Esophagus squamous epithelium (tissue), 4 donors: ENCODE measurements around the gene PDE10A.

Experiments
- POLR2A ChIP-seq, 4 donors: fragments of 450-650 bp; IDR thresholded peaks; one replicate each; pipeline ENCODE4 v1.6.1; 2017; ENCODE audit warnings: antibody characterized with exemption in 4 of 4, mild to moderate bottlenecking in 4 of 4, moderate library complexity in 3 of 4
- TF ChIP-seq, protein P1 (sequence below), 6 experiments: fragments of 450-650 bp in 4 of 6; fragments of 200-600 bp in 2 of 6; sonication (generic) in 2 of 6; IDR thresholded peaks; one replicate each; pipeline ENCODE4 v1.5.1; 2016 to 2019; ENCODE audit warnings: antibody characterized with exemption in 6 of 6, mild to moderate bottlenecking in 4 of 6, moderate library complexity in 4 of 6

DNA sequence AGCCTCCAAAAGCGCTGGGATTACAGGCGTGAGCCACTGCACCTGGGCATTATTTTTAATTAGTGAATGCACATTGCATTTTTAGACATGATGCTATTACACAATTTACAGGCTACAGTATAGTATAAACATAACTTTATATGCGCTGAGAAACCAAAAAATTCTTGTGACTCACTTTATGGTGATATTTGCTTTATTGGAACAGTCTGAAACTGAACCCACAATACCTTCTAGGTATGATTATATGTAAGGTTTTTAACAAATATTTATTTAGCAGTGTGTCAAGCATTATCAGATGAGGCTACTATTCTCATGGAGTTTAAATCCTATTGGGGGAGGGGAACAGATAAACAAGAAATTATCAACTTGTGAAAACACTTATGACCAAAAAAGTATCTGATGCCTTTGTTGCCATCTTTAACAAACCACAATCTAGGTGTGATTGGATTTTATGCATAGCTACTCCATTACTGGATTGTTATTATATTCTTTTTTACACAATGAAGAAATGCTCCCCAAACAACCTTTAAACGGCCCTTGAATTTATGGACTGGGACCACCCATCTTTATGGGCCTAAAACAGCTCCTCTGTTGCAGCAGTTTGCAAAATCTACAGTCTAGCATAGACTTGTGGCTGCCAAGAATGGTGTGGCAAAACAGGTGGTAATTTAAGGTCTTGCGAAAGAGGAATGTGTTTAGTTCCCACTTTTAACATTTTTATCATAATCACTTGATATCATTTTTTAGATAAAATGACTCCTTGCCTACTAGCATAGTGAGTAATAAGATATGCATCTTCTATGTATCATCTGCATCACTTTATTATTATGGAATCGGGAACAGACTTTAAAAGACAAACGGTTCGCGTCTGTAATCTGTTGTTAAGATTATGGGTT, 194.5 kb downstream of the PDE10A start:
- TF ChIP-seq, protein P1, sequence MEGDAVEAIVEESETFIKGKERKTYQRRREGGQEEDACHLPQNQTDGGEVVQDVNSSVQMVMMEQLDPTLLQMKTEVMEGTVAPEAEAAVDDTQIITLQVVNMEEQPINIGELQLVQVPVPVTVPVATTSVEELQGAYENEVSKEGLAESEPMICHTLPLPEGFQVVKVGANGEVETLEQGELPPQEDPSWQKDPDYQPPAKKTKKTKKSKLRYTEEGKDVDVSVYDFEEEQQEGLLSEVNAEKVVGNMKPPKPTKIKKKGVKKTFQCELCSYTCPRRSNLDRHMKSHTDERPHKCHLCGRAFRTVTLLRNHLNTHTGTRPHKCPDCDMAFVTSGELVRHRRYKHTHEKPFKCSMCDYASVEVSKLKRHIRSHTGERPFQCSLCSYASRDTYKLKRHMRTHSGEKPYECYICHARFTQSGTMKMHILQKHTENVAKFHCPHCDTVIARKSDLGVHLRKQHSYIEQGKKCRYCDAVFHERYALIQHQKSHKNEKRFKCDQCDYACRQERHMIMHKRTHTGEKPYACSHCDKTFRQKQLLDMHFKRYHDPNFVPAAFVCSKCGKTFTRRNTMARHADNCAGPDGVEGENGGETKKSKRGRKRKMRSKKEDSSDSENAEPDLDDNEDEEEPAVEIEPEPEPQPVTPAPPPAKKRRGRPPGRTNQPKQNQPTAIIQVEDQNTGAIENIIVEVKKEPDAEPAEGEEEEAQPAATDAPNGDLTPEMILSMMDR (IDR thresholded peaks at IDR 0.05): no peak
- no peak for TF ChIP-seq POLR2A (IDR thresholded peaks at IDR 0.05)
